ENCODE measurements around the gene CTNND2. TPM values are rescaled to one million over a fixed set of nuclear protein-coding genes. Genes with fewer than 3 reads are reported as not detected.

CTNND2 gene
- polyA plus RNA-seq, 1 donor from 2014 or later = 67.0 TPM

DNA sequence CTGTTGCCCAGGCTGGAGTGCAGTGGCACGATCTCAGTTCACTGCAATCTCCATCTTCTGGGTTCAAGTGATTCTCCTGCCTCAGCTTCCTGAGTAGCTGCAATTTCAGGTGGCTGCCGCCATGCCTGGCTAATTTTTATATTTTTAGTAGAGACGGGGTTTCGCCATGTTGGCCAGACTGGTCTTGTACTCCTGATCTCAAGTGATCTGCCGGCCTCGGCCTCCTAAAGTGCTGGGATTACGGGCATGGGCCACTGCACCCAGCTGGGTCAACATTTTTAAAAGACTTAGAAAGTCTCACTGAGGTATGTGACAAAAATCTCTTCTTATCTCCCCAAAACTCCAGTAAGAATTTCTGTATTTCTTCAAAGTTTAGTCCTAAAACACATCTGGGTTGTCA is 211.6 kb downstream of the CTNND2 start:
- no peaks in the 10 kb centered on the region for H3K9me3 ChIP-seq (ENCODE audit: low read length)
- no peaks in the 10 kb centered on the region for H3K27me3 ChIP-seq (ENCODE audit: insufficient read depth, low read depth, low read length)
- H2AFZ ChIP-seq (ENCODE audit: low read depth, low read length) = no peak overlapping the region
- no peak overlapping the region for H3K4me2 ChIP-seq (ENCODE audit: low read length)
- H4K20me1 ChIP-seq (ENCODE audit: insufficient read depth) = no peaks in the 10 kb centered on the region
- H3K9ac ChIP-seq (ENCODE audit: low read length) = no peak overlapping the region
- H3K79me2 ChIP-seq (replicated peaks; ENCODE audit: insufficient read depth, low read length) = no peaks in the 10 kb centered on the region
- no peaks in the 10 kb centered on the region for H3K36me3 ChIP-seq (ENCODE audit: insufficient read depth, low read length)
- TF ChIP-seq, protein P1, sequence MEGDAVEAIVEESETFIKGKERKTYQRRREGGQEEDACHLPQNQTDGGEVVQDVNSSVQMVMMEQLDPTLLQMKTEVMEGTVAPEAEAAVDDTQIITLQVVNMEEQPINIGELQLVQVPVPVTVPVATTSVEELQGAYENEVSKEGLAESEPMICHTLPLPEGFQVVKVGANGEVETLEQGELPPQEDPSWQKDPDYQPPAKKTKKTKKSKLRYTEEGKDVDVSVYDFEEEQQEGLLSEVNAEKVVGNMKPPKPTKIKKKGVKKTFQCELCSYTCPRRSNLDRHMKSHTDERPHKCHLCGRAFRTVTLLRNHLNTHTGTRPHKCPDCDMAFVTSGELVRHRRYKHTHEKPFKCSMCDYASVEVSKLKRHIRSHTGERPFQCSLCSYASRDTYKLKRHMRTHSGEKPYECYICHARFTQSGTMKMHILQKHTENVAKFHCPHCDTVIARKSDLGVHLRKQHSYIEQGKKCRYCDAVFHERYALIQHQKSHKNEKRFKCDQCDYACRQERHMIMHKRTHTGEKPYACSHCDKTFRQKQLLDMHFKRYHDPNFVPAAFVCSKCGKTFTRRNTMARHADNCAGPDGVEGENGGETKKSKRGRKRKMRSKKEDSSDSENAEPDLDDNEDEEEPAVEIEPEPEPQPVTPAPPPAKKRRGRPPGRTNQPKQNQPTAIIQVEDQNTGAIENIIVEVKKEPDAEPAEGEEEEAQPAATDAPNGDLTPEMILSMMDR (IDR thresholded peaks at IDR 0.05; ENCODE audit: poor library complexity, severe bottlenecking) = no peak
- no peak for TF ChIP-seq MXI1 (conservative IDR thresholded peaks at IDR 0.05; ENCODE audit: poor library complexity, severe bottlenecking)
- TF ChIP-seq POLR2AphosphoS5 (IDR thresholded peaks at IDR 0.05) = no peak
- no peak for TF ChIP-seq REST (IDR thresholded peaks at IDR 0.05; ENCODE audit: borderline replicate concordance)
- TF ChIP-seq EP300 (conservative IDR thresholded peaks at IDR 0.05; ENCODE audit: poor library complexity, severe bottlenecking) = no peak
- TF ChIP-seq TAF1 (IDR thresholded peaks at IDR 0.05; ENCODE audit: low read depth) = no peak
- no peak for TF ChIP-seq EZH2 (IDR thresholded peaks at IDR 0.05; ENCODE audit: borderline replicate concordance, insufficient read depth, low read length, poor library complexity, severe bottlenecking)
- no peaks in the 10 kb centered on the region for H3F3A ChIP-seq (ENCODE audit: insufficient read depth, low read length, poor library complexity, severe bottlenecking)
- no peaks in the 10 kb centered on the region for H3K9me2 ChIP-seq (ENCODE audit: insufficient read depth, low read length)
- no peak overlapping the region for H3K27ac ChIP-seq (ENCODE audit: low read length)
- H3K4me3 ChIP-seq (ENCODE audit: low read length) = no peak overlapping the region

DNA sequence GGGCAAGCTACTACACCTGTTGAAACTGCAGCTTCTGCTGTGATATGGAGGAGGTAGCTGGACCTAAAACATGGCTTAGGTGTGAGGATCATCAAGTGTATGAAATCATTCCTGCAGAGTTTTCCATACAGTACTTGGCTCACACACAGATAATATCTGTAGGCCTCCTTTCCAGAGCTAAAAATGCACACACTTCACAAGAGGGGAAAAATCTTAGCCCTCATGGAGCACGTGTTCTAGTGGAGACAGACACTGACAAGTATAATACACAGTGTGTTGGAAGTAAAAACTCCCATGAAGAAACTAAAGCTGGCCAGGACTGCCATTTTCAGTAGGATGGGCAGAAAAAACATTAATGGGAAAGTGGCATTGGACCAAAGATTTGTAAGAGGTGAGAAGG is 216.7 kb downstream of the CTNND2 start:
- TF ChIP-seq MXI1 (conservative IDR thresholded peaks at IDR 0.05; ENCODE audit: poor library complexity, severe bottlenecking) (no peak), EP300 (conservative IDR thresholded peaks at IDR 0.05; ENCODE audit: poor library complexity, severe bottlenecking) (no peak), EZH2 (IDR thresholded peaks at IDR 0.05; ENCODE audit: borderline replicate concordance, insufficient read depth, low read length, poor library complexity, severe bottlenecking) (no peak), SMC3 (conservative IDR thresholded peaks at IDR 0.05; ENCODE audit: poor library complexity) (no peak), RAD21 (conservative IDR thresholded peaks at IDR 0.05) (no peak), TAF1 (IDR thresholded peaks at IDR 0.05; ENCODE audit: low read depth) (no peak), REST (IDR thresholded peaks at IDR 0.05; ENCODE audit: borderline replicate concordance) (no peak)
- TF ChIP-seq, protein P1 (IDR thresholded peaks at IDR 0.05; ENCODE audit: poor library complexity, severe bottlenecking) = no peak
- H3K9ac ChIP-seq (ENCODE audit: low read length) = no peak overlapping the region
- no peaks in the 10 kb centered on the region for H3F3A ChIP-seq (ENCODE audit: insufficient read depth, low read length, poor library complexity, severe bottlenecking)
- no peak overlapping the region for H3K4me3 ChIP-seq (ENCODE audit: low read length)
- no peaks in the 10 kb centered on the region for H3K36me3 ChIP-seq (ENCODE audit: insufficient read depth, low read length)
- H2AFZ ChIP-seq (ENCODE audit: low read depth, low read length) = no peak overlapping the region
- no peaks in the 10 kb centered on the region for H3K27me3 ChIP-seq (ENCODE audit: insufficient read depth, low read depth, low read length)
- no peak overlapping the region for H3K27ac ChIP-seq (ENCODE audit: low read length)
- H3K9me2 ChIP-seq (ENCODE audit: insufficient read depth, low read length) = no peaks in the 10 kb centered on the region
- H4K20me1 ChIP-seq (ENCODE audit: insufficient read depth) = no peaks in the 10 kb centered on the region
- H3K9me3 ChIP-seq (ENCODE audit: low read length) = no peaks in the 10 kb centered on the region
- H3K4me2 ChIP-seq (ENCODE audit: low read length) = no peak overlapping the region
- H3K79me2 ChIP-seq (replicated peaks; ENCODE audit: insufficient read depth, low read length) = no peaks in the 10 kb centered on the region
